PC-9 (cell line): ENCODE data around the gene SLC8A2. TPM values are rescaled to one million over a fixed set of nuclear protein-coding genes. Genes with fewer than 3 reads are reported as not detected.

Experiments
- BruUV-seq: library from RNA; stranded (reverse); fragments of 400-500 nt; replicated peaks from 2 replicates; lab custom pipeline; 2021; lab: Mats Ljungman, UMichigan
- CTCF ChIA-PET: fragments of 300-600 bp; sonication (Branson Sonifier 250); formaldehyde crosslinking; loops from one replicate; lab custom pipeline; 2022; ENCODE audit warnings: antibody characterized with exemption; lab: Charles Lee
- POLR2A ChIA-PET: fragments of 300-600 bp; sonication (Branson Sonifier 250); formaldehyde crosslinking; loops from one replicate; lab custom pipeline; 2022; ENCODE audit warnings: antibody characterized with exemption; ENCODE audit not compliant: unreplicated experiment; lab: Charles Lee
- DNase-seq, 2 experiments: peaks; one replicate each; pipeline versions ENCODE4 v3.0.0 to v3.0.0-alpha.2; 2015 to 2022; ENCODE audit warnings: mixed read lengths in 1 of 2
- H2AFZ ChIP-seq: fragments of 200-600 bp; sonication (generic); 2 replicates; pipeline ENCODE4 v1.8.1; 2017; ENCODE audit warnings: antibody characterized with exemption
- H3F3A ChIP-seq: fragments of 200-600 bp; sonication (generic); 2 replicates; pipeline ENCODE4 v1.8.1; 2017; ENCODE audit warnings: antibody characterized with exemption, mild to moderate bottlenecking, low read depth; ENCODE audit not compliant: insufficient read depth
- H3K27ac ChIP-seq: fragments of 200-600 bp; sonication (generic); 2 replicates; pipeline ENCODE4 v1.6.1; 2016; ENCODE audit warnings: mixed run types
- H3K27me3 ChIP-seq: fragments of 200-600 bp; sonication (generic); 2 replicates; pipeline ENCODE4 v1.6.1; 2016; ENCODE audit warnings: low read depth, mixed run types; ENCODE audit not compliant: insufficient read depth
- H3K36me3 ChIP-seq: fragments of 200-600 bp; sonication (generic); 2 replicates; pipeline ENCODE4 v1.6.1; 2016; ENCODE audit warnings: low read depth, mixed run types
- H3K4me1 ChIP-seq: fragments of 200-600 bp; sonication (generic); replicated peaks from 2 replicates; pipeline ENCODE4 v1.6.1; 2016; ENCODE audit warnings: mixed run types; ENCODE audit not compliant: insufficient read depth
- H3K4me2 ChIP-seq: fragments of 200-600 bp; sonication (generic); 2 replicates; pipeline ENCODE4 v1.6.1; 2017; ENCODE audit warnings: mixed run types
- H3K4me3 ChIP-seq: fragments of 200-600 bp; sonication (generic); 2 replicates; pipeline ENCODE4 v1.6.1; 2016; ENCODE audit warnings: mixed run types
- H3K79me2 ChIP-seq: fragments of 200-600 bp; sonication (generic); 2 replicates; pipeline ENCODE4 v1.6.1; 2017; ENCODE audit warnings: low read depth, mixed run types
- H3K9me2 ChIP-seq: fragments of 200-600 bp; sonication (generic); 2 replicates; pipeline ENCODE4 v1.8.1; 2017; ENCODE audit warnings: mild to moderate bottlenecking; ENCODE audit not compliant: insufficient read depth
- H3K9me3 ChIP-seq: fragments of 200-600 bp; sonication (generic); 2 replicates; pipeline ENCODE4 v1.8.1; 2016; ENCODE audit warnings: low read depth; ENCODE audit not compliant: insufficient read depth
- H4K20me1 ChIP-seq: fragments of 200-600 bp; sonication (generic); 2 replicates; pipeline ENCODE4 v1.8.1; 2017; ENCODE audit not compliant: insufficient read depth
- CTCF ChIP-seq: fragments of 200-600 bp; sonication (generic); conservative IDR thresholded peaks from 2 replicates; pipeline ENCODE4 v1.6.1; 2017; ENCODE audit warnings: mixed run types, antibody characterized with exemption, mild to moderate bottlenecking, moderate library complexity
- EZH2 ChIP-seq: fragments of 200-600 bp; sonication (generic); IDR thresholded peaks from 2 replicates; pipeline ENCODE4 v1.8.0; 2017; ENCODE audit warnings: antibody characterized with exemption, low read depth
- intact Hi-C: fragments of 100-400 bp; cut with micrococcal nuclease; formaldehyde crosslinking; loops from one replicate; pipeline ENCODE4 v1.10.0; 2022; ENCODE audit not compliant: unreplicated experiment
- total RNA-seq: library from RNA; stranded (reverse); gene quantifications from 2 replicates; pipeline ENCODE4 v1.2.3, GENCODE V29; 2021

Gene SLC8A2
- total RNA-seq, 1 experiment from 2014 or later: not detected

- ChIA-PET CTCF (interaction anchor here (0.6 kb wide), 1 partner anchor 731 kb away, joined by 4 read pairs; no protein-coding TSS in a partner anchor), POLR2A (interaction anchor here (0.6 kb wide), 1 partner anchor 132 kb away, joined by 4 read pairs; no protein-coding TSS in a partner anchor)
- no peak for TF ChIP-seq CTCF
- TF ChIP-seq EZH2: no peak
- intact Hi-C loops: no loop called here
- peaks cover 10% of the 10 kb centered on the region; the same call in 1 of the 2 replicates for H3F3A ChIP-seq
- no peaks in the 10 kb centered on the region for H3K79me2 ChIP-seq
- H3K9me3 ChIP-seq: no peaks in the 10 kb centered on the region
- H3K36me3 ChIP-seq: no peaks in the 10 kb centered on the region
- no peak overlapping the region for H3K27ac ChIP-seq
- H3K4me1 ChIP-seq: no peaks in the 10 kb centered on the region
- no peak overlapping the region for H2AFZ ChIP-seq
- H3K4me3 ChIP-seq: no peak overlapping the region
- no peaks in the 10 kb centered on the region for H4K20me1 ChIP-seq
- no peak for DNase-seq
- H3K9me2 ChIP-seq: no peaks in the 10 kb centered on the region
- no TSS peak for BruUV-seq
- H3K27me3 ChIP-seq: peaks cover 90% of the 10 kb centered on the region
- no peak overlapping the region for H3K4me2 ChIP-seq
Observed at GRCh38 chr19:47416643-47416985, 55.1 kb downstream of the SLC8A2 start.

DNA sequence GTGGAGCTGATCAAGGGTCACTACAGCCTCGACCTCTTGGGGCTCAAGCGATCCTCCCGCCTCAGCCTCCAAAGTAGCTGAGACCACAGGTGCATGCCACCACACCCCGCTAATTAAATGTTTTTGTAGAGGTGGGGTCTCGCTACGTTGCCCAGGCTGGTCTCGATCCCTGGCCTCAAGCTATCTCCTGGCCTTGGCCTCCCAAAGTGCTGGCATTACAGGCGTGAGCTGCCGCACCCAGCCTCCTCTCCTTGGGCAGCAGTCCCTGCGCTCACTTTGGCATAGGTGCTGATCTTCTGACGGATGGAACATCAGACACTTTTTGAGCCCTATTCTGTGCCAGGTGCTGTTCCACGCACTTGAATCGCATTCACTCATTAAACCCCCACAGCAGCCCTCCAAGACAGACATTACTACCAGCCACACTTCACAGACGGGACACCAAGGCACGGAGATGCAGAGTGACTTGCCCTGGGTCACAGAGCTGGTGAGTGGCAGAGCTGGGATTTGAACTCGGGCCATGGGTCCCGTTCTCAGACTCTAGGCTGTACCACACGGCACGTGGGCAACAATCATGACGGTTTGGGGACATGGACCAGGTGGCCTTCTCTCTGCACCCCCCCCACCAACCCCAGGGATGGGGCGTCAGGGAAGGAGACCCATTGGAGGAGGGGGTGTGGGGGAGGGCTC is 55.6 kb downstream of the SLC8A2 start:
- H3K27ac ChIP-seq: no peak overlapping the region
- no peak overlapping the region for H2AFZ ChIP-seq
- ChIA-PET POLR2A (no interaction called here), CTCF (no interaction called here)
- no peaks in the 10 kb centered on the region for H3K36me3 ChIP-seq
- BruUV-seq: no TSS peak
- H4K20me1 ChIP-seq: no peaks in the 10 kb centered on the region
- TF ChIP-seq CTCF (no peak), EZH2 (no peak)
- intact Hi-C loops: no loop called here
- H3K9me3 ChIP-seq: no peaks in the 10 kb centered on the region
- H3K27me3 ChIP-seq: peaks cover 90% of the 10 kb centered on the region
- no peak overlapping the region for H3K4me3 ChIP-seq
- DNase-seq: no peak
- H3K79me2 ChIP-seq: no peaks in the 10 kb centered on the region
- no peaks in the 10 kb centered on the region for H3K9me2 ChIP-seq
- H3K4me2 ChIP-seq: no peak overlapping the region
- no peaks in the 10 kb centered on the region for H3K4me1 ChIP-seq
- H3F3A ChIP-seq: peaks cover 10% of the 10 kb centered on the region; the same call in 1 of the 2 replicates

- no peak overlapping the region for H2AFZ ChIP-seq
- no peaks in the 10 kb centered on the region for H3K9me2 ChIP-seq
- H4K20me1 ChIP-seq: no peaks in the 10 kb centered on the region
- no peaks in the 10 kb centered on the region for H3K9me3 ChIP-seq
- intact Hi-C loops: no loop called here
- H3K4me2 ChIP-seq: no peak overlapping the region
- H3K27ac ChIP-seq: no peak overlapping the region
- peaks cover 88% of the 10 kb centered on the region for H3K27me3 ChIP-seq
- H3K79me2 ChIP-seq: no peaks in the 10 kb centered on the region
- no peak for TF ChIP-seq EZH2
- TF ChIP-seq CTCF: peak; percentile 69
- DNase-seq: peak in 1 of 2 experiments; percentile 47
- H3K36me3 ChIP-seq: no peaks in the 10 kb centered on the region
- H3F3A ChIP-seq: peaks cover 10% of the 10 kb centered on the region; the same call in 1 of the 2 replicates
- no peaks in the 10 kb centered on the region for H3K4me1 ChIP-seq
- ChIA-PET POLR2A (no interaction called here), CTCF (interaction anchor here (0.5 to 0.6 kb wide), 2 partner anchors 16 to 141 kb away, joined by 3 to 7 read pairs; no protein-coding TSS in a partner anchor)
- H3K4me3 ChIP-seq: no peak overlapping the region
- BruUV-seq: no TSS peak
Observed at GRCh38 chr19:47414469-47414868, 57.2 kb downstream of the SLC8A2 start.
